BJ (cell line): ENCODE measurements around the gene SLC16A6. TPM values are rescaled to one million over a fixed set of nuclear protein-coding genes. Genes with fewer than 3 reads are reported as not detected.

Experiments used
- CTCF ChIA-PET: fragments of 350-600 bp; formaldehyde crosslinking; extraction: SDS; loops from one replicate; lab custom pipeline; 2021; ENCODE audit warnings: antibody characterized with exemption, inconsistent platforms; lab: Yijun Ruan, JAX
- POLR2A ChIA-PET: fragments of 300-600 bp; sonication (Branson Sonifier 250); formaldehyde crosslinking; extraction: SDS; loops from one replicate; lab custom pipeline; 2021; ENCODE audit warnings: antibody characterized with exemption; lab: Charles Lee
- DNase-seq: peaks from one replicate; pipeline ENCODE4 v3.0.0-alpha.2; 2011; ENCODE audit warnings: low read depth
- H3K27me3 ChIP-seq: 2 replicates; pipeline ENCODE4 v1.6.0; 2011; ENCODE audit warnings: low read length; ENCODE audit not compliant: control insufficient read depth, insufficient read depth
- H3K36me3 ChIP-seq: 2 replicates; pipeline ENCODE4 v1.5.1; 2011; ENCODE audit warnings: low read length; ENCODE audit not compliant: control insufficient read depth, insufficient read depth
- H3K4me3 ChIP-seq: 2 replicates; pipeline ENCODE4 v1.5.1; 2011; ENCODE audit warnings: low read depth, mild to moderate bottlenecking, control low read depth, low read length
- polyA plus RNA-seq: library from polyadenylated mRNA; depleted of rRNA; stranded (reverse); fragments of >200 nt; gene quantifications from 2 replicates; pipeline ENCODE4 v1.2.3, GENCODE V29; 2011
- TF ChIP-seq, protein P1 (sequence below): IDR thresholded peaks from 2 replicates; pipeline ENCODE4 v1.5.1; 2011; ENCODE audit warnings: low read depth, mild to moderate bottlenecking, control low read depth, inconsistent platforms, low read length, moderate library complexity; ENCODE audit not compliant: insufficient read depth

The SLC16A6 gene
- polyA plus RNA-seq, 1 experiment = 0.20 TPM

DNA sequence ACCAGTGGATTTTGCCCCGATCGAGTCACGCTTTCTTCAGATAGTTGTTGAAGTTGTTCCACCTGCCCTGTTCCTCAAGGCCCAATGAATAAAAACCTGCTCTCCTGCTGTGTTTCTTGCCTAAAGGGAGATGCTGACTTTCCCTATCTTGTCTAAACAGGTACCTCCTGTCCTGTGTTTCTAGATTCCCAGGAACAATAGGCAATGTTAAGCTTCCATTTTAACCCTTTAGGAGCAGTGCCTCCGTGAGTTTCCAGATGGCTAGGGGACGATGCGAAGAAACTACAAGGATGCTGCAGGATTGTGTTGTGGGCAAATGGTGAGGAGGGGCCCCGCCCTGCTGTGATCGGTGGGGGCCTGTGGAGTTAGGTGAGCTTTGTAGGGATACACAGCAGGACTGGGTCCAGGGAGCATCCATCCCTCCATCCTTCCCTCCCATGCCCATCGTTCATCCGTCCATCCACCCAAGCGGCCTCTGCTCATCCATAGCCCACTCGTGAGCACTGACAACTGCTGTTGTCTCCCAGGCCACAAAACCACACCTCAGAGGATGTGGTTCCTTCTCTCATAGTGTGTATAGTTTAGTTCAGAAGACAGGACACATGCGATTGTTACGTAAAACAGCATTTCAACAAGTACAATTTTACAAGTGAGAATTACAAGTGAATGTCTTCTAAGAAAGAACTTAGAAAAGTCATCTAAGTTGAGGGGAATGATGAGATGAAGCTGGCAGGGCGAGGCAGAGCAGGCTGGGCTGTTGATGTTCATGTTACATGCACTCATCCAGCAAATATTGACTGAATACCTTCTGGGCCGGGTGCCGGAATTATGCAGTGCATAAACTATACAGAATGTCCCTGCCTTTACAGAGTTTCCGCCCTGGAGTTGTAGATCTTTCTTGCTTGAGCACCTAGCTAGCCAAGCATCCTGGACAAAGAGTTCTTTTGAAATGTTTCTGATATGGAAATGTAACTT, 5.6 kb upstream of the SLC16A6 start:
- ChIA-PET POLR2A (no interaction called here), CTCF (interaction anchor here (1.2 kb wide), 1 partner anchor 10 kb away, joined by 3 read pairs; no protein-coding TSS in a partner anchor)
- TF ChIP-seq, protein P1, sequence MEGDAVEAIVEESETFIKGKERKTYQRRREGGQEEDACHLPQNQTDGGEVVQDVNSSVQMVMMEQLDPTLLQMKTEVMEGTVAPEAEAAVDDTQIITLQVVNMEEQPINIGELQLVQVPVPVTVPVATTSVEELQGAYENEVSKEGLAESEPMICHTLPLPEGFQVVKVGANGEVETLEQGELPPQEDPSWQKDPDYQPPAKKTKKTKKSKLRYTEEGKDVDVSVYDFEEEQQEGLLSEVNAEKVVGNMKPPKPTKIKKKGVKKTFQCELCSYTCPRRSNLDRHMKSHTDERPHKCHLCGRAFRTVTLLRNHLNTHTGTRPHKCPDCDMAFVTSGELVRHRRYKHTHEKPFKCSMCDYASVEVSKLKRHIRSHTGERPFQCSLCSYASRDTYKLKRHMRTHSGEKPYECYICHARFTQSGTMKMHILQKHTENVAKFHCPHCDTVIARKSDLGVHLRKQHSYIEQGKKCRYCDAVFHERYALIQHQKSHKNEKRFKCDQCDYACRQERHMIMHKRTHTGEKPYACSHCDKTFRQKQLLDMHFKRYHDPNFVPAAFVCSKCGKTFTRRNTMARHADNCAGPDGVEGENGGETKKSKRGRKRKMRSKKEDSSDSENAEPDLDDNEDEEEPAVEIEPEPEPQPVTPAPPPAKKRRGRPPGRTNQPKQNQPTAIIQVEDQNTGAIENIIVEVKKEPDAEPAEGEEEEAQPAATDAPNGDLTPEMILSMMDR = no peak
- Histone ChIP-seq H3K27me3 (peaks cover 10% of the 10 kb centered on the region), H3K4me3 (no peak overlapping the region), H3K36me3 (no peaks in the 10 kb centered on the region)
- DNase-seq = no peak

DNA sequence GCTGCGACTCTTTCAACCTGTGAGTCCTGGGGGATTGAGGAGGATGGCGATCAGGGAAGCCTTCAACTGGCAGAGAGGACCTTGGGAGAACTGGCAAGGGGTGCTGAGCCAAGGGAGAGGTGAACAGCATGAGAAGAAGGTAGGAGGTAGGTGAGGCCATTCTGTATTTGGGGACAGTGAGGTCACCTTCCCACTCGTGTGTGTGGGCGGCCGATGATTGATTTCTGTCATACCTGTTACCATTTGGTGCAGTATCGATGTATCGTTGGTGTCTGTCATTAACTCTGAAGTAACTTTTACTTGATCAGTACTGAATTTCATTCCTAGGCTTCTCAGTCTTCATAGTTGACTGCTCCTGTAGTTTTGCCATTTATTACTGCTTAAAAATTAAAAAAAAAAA, 4.2 kb upstream of the SLC16A6 start:
- ChIA-PET POLR2A (no interaction called here), CTCF (no interaction called here)
- Histone ChIP-seq H3K27me3 (peaks cover 12% of the 10 kb centered on the region), H3K36me3 (no peaks in the 10 kb centered on the region), H3K4me3 (no peak overlapping the region)
- no peak for DNase-seq
- TF ChIP-seq, protein P1 = no peak

DNA sequence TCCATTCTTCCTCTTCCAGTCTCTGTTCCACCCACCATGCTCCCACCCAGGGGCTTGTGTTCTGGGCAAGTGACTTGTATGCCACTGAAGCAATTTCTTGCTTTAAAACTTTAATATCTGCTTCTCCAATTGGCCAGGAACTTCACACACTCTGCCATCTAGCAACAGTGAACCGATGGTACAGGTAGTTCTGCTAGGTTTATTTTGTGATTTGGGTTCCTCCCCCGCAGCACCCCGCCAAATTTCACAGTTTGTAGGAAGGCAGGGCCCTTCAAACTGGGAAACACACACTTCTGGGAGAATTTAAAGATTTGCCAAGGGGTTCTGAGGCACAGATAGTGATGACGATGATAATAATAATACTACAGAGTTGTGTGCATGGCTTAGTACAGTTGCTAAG, 3.7 kb upstream of the SLC16A6 start:
- Histone ChIP-seq H3K27me3 (peaks cover 12% of the 10 kb centered on the region), H3K4me3 (no peak overlapping the region), H3K36me3 (no peaks in the 10 kb centered on the region)
- ChIA-PET CTCF (no interaction called here), POLR2A (no interaction called here)
- DNase-seq = no peak
- TF ChIP-seq, protein P1 = no peak

DNA sequence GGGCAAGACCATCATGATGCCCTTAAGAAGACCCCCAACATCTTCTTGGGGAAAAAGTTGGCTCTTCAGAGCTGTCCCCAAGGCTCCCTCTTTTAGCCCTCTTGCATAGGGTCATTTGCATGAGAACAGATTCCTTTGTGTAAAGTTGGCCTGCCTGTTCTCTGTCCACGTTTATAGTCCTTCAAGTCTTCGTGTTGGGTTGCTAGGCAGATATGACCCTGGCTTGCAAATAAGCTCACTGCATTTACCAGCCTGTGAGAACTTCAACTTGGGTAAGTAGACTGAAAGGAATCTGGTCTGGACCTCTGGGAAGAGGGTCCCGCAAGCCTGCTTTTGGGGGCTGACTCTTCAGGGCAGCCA, 3.2 kb upstream of the SLC16A6 start:
- H3K36me3 ChIP-seq = no peaks in the 10 kb centered on the region
- H3K27me3 ChIP-seq = peaks cover 12% of the 10 kb centered on the region
- no peak overlapping the region for H3K4me3 ChIP-seq
- ChIA-PET POLR2A (no interaction called here), CTCF (no interaction called here)
- no peak for DNase-seq
- TF ChIP-seq, protein P1 = no peak

DNA sequence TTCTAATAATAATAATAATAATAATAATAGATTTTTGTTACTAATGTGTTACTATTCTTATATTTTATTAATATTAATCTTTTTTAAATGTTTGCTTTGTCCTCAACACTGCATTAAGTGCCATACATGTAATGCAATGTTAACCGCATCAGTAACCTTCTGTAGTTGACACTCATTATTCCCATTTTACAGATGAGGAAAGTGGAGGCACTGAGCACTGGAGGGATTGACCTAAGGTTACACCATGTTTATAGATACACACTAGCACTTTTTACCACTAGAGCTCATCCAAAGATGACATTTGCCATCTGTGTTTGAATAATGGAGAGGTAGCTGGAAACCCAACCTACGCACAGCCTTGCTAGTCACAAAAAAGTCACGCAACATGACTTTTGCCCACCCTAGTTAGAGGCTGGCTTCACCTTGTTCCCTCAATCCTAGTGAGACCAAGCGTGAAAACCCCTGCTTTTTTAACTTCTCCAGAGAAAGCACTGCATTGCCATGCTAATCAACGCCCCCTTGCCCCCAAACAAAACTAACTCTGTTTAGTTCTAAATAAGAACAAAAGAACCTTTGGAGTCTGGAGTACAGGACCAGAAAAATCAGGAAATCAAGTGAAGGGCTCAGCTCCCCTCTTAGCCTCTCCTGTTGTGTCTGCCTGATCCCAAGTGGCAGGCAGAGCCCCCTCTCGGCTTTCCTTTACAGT, 2.7 kb upstream of the SLC16A6 start:
- DNase-seq = no peak
- peaks cover 12% of the 10 kb centered on the region for H3K27me3 ChIP-seq
- no peak overlapping the region for H3K4me3 ChIP-seq
- ChIA-PET POLR2A (no interaction called here), CTCF (no interaction called here)
- H3K36me3 ChIP-seq = no peaks in the 10 kb centered on the region
- TF ChIP-seq, protein P1 = no peak
